HAP-1 (cell line): Measurements from ENCODE around the gene GNE.
"Not testable (repeated sequence)": the region's sequence is repeated elsewhere in the genome, so short reads cannot be mapped to it uniquely, and the experiment has no call there.

ENCODE experiments used
- DNase-seq, 2 experiments: peaks; one replicate each; pipeline ENCODE4 v3.0.0-alpha.2; 2016 to 2020; ENCODE audit warnings: low spot score in 2 of 2
- H3K27me3 ChIP-seq: fragments of 250-450 bp; sonication (Bioruptor Pico); 2 replicates; pipeline ENCODE4 v1.5.1; 2020; ENCODE audit warnings: low read depth, mild to moderate bottlenecking, moderate library complexity
- H3K36me3 ChIP-seq: fragments of 250-450 bp; sonication (Bioruptor Pico); replicated peaks from 2 replicates; pipeline ENCODE4 v1.5.1; 2020; ENCODE audit warnings: mild to moderate bottlenecking
- H3K4me1 ChIP-seq: fragments of 250-450 bp; sonication (Bioruptor Pico); 2 replicates; pipeline ENCODE4 v1.5.1; 2020; ENCODE audit warnings: mild to moderate bottlenecking
- H3K4me3 ChIP-seq: fragments of 250-450 bp; sonication (Bioruptor Pico); 2 replicates; pipeline ENCODE4 v1.5.1; 2020; ENCODE audit warnings: mild to moderate bottlenecking, moderate library complexity
- H3K9me3 ChIP-seq: fragments of 250-450 bp; sonication (Bioruptor Pico); 2 replicates; pipeline ENCODE4 v1.5.1; 2020; ENCODE audit warnings: mild to moderate bottlenecking, moderate library complexity
- in situ Hi-C: fragments of 300-500 bp; cut with MboI; formaldehyde crosslinking; loops from 3 replicates; pipeline ENCODE4 v1.14.3; 2020; ENCODE audit warnings: low sequenced_read_pairs, inconsistent platforms, mixed read lengths

The GNE gene

DNA sequence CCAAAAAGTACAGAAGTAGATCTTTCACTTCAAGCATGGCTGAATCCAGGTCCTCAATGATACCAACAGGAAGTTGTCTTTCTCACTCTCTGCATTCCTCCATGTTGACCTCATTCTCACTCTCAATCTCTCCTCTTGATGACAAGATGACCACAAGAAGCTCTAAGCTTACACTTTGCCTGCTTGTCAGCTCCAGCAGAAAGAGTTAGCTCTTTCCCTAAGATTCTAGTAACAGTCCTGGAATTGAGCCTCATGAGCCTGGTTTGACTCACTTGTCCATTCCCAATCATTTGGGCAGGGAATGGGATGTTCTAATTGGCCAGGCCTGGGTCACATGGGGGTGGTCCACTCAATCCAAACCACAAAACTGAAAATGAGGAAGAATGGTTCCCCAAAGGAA is 70.8 kb downstream of the GNE start:
- H3K4me3 ChIP-seq: no peak overlapping the region
- no peaks in the 10 kb centered on the region for H3K27me3 ChIP-seq
- peaks cover 4% of the 10 kb centered on the region; the same call in 1 of the 2 replicates for H3K36me3 ChIP-seq
- H3K4me1 ChIP-seq: peaks cover 4% of the 10 kb centered on the region; the same call in 1 of the 2 replicates
- no peaks in the 10 kb centered on the region for H3K9me3 ChIP-seq
- no peak for DNase-seq
- in situ Hi-C loops: no loop called here

DNA sequence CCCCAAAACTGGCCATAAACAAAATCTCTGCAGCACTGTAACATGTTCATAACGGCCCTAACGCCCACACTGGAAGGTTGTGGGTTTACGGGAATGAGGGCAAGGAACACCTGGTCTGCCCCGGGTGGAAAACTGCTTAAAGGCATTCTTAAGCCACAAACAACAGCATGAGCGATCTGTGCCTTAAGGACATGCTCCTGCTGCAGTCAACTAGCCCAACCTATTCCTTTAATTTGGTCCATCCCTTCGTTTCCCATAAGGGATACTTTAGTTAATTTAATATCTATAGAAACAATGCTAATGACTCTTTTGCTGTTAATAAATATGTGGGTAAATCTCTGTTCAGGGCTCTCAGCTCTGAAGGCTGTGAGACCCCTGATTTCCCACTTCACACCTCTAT is 78.0 kb downstream of the GNE start:
- in situ Hi-C loops, H3K4me1 ChIP-seq, DNase-seq, H3K27me3 ChIP-seq, H3K4me3 ChIP-seq, H3K9me3 ChIP-seq, H3K36me3 ChIP-seq: not testable (repeated sequence)

DNA sequence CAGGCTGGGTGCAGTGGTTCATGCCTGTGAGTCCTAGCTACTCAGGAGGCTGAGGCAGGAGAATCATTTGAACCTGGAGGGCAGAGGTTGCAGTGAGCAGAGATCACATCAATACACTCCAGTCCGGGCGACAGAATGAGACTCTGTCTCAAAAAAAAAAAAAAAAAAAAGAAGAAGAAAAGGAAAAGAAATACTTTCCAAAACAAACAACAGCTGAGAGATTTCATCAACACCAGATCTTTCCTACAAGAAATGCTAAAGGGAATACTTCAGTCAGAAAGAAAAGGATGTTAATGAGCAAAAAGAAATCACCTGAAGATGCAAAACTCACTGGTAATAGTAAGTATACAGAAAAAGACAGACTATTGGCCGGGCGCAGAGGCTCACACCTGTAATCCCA is 80.7 kb downstream of the GNE start:
- H3K4me1 ChIP-seq: no peaks in the 10 kb centered on the region
- in situ Hi-C loops: no loop called here
- 0 out of 2 replicates have a peak, but pooled peaks cover 6% of the 10 kb centered on the region for H3K9me3 ChIP-seq
- no peaks in the 10 kb centered on the region for H3K36me3 ChIP-seq
- H3K4me3 ChIP-seq: no peak overlapping the region
- no peaks in the 10 kb centered on the region for H3K27me3 ChIP-seq
- DNase-seq: no peak

DNA sequence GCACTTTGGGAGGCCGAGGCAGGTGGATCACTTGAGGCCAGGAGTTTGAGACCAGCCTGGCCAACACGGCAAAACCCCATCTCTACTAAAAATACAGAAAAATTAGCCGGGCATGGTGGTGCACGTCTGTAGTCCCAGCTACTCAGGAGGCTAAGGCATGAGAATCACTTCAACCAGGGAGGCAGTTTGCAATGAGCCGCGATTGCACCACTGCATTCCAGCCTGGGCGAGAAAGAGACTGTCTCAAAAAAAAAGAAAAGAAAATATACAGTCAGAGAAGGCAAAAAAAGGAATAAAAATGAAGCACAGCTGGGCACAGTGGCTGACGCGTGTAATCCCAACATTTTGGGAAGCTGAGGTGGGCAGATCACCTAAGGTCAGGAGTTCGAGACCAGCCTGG is 81.8 kb downstream of the GNE start:
- H3K4me1 ChIP-seq, H3K4me3 ChIP-seq, in situ Hi-C loops: not testable (repeated sequence)

DNA sequence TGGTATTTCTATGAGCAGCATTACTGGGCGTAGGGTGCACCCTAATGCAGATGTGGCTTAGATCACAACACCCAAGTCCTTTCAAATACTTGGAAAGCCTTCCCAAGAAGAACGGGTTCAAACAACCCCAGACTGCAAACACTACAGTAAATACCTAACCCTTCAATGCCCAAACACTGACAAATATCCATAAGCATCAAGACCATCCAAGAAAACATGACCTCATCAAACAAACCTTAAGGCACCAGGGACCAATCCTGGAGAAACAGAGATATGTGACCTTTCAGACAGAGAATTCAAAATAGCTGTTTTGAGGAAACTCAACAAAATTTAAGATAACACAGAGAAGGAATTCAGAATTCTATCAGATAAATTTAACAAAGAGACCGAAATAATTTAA is 83.0 kb downstream of the GNE start:
- H3K9me3 ChIP-seq, H3K27me3 ChIP-seq, DNase-seq, H3K36me3 ChIP-seq, H3K4me1 ChIP-seq, H3K4me3 ChIP-seq, in situ Hi-C loops: not testable (repeated sequence)

More for the DNA sequence above, 81.8 kb downstream of the GNE start:
- not testable (repeated sequence) for H3K27me3 ChIP-seq, H3K9me3 ChIP-seq, H3K36me3 ChIP-seq, DNase-seq

DNA sequence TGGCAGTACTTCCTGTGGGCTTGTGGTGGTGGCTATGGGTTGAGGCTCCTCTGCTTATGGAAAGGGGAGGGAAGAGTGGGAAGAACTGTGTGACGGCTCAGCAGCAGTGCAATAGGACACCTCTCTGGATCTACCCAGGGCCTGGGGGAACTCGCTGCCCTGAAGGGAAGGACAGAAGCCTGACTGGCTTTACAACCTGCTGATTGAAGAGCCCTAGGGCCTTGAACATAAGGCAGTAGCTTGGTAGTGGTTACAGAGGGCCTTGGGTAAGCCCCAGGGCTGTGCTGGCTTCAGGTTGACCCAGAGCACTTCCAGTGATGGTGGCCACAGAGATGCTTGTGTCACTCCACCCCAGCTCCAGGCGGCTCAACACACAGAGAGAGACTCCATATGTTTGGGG is 83.5 kb downstream of the GNE start:
- DNase-seq: no peak
- H3K27me3 ChIP-seq: no peaks in the 10 kb centered on the region
- no peaks in the 10 kb centered on the region for H3K36me3 ChIP-seq
- in situ Hi-C loops: no loop called here
- H3K4me1 ChIP-seq: no peaks in the 10 kb centered on the region
- no peak overlapping the region for H3K4me3 ChIP-seq
- H3K9me3 ChIP-seq: no peaks in the 10 kb centered on the region

DNA sequence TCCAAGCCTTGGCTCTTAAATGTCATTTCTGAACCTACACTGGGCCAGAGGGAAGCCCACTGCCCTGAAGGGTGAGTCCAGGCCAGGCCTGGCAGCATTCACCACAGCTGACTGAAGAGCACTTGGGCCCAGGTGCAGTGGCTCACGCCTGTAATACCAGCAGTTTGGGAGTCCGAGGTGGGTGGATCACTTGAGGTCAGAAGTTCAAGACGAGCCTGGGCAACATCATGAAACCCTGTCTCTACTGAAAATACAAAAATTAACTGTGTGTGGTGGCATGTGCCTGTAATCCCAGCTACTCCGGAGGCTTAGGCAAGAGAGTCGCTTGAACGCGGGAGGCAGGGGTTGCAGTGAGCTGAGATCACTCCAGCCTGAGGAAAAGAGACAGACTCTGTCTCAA is 84.0 kb downstream of the GNE start:
- in situ Hi-C loops: no loop called here
- no peak for DNase-seq
- Histone ChIP-seq H3K4me3 (no peak overlapping the region), H3K9me3 (no peaks in the 10 kb centered on the region), H3K27me3 (no peaks in the 10 kb centered on the region), H3K4me1 (no peaks in the 10 kb centered on the region), H3K36me3 (no peaks in the 10 kb centered on the region)

DNA sequence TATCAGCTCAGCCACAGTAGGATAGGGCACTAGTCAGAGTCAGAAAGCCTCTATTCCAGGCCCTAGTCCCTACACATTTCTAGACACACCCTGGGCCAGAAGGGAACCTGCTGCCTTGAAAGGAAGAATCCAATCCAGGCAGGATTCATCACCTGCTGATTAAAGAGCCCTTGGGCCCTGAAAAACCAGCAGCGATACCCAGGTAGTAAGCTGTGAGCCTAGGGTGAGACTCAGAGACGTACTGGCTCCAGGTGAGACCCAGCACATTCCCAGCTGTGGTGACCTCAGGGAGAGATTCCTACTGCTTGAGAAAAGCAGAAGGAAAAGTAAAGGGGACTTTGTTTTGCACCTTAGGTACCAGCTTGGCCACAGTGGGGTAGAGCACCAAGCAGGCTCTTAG is 84.4 kb downstream of the GNE start:
- Histone ChIP-seq H3K9me3 (no peaks in the 10 kb centered on the region), H3K36me3 (no peaks in the 10 kb centered on the region), H3K27me3 (no peaks in the 10 kb centered on the region), H3K4me1 (no peaks in the 10 kb centered on the region), H3K4me3 (no peak overlapping the region)
- in situ Hi-C loops: no loop called here
- no peak for DNase-seq

DNA sequence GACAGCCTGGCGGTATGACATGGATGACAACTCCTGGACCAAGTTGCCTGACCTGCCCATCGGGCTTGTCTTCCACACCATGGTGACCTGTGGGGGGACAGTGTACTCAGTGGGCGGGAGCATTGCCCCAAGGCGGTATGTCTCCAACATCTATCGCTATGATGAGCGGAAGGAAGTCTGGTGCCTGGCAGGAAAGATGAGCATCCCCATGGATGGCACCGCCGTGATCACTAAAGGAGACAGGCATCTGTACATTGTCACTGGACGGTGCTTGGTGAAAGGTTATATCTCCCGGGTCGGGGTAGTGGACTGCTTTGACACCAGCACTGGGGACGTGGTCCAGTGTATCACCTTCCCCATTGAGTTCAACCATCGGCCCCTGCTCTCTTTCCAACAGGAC is 87.7 kb downstream of the GNE start:
- Histone ChIP-seq H3K9me3 (no peaks in the 10 kb centered on the region), H3K27me3 (no peaks in the 10 kb centered on the region), H3K4me3 (no peak overlapping the region), H3K36me3 (no peaks in the 10 kb centered on the region), H3K4me1 (no peaks in the 10 kb centered on the region)
- DNase-seq: no peak
- in situ Hi-C loops: no loop called here

DNA sequence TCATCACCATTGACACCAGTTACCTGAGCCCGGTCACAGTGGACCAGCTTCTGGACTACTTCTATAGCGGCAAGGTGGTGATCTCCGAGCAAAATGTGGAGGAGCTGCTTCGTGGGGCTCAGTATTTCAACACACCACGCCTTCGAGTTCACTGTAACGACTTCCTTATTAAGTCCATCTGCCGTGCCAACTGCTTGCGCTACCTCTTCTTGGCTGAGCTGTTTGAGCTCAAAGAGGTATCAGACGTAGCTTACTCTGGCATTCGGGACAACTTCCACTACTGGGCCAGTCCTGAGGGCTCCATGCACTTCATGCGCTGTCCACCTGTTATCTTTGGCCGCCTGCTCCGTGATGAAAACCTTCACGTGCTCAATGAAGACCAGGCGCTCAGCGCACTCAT is 88.5 kb downstream of the GNE start:
- in situ Hi-C loops: loop anchor here (5.0 kb wide), 1 partner anchor 67 kb away; no protein-coding TSS in a partner anchor
- Histone ChIP-seq H3K4me1 (no peaks in the 10 kb centered on the region), H3K9me3 (no peaks in the 10 kb centered on the region), H3K27me3 (no peaks in the 10 kb centered on the region), H3K36me3 (no peaks in the 10 kb centered on the region), H3K4me3 (no peak overlapping the region)
- no peak for DNase-seq

DNA sequence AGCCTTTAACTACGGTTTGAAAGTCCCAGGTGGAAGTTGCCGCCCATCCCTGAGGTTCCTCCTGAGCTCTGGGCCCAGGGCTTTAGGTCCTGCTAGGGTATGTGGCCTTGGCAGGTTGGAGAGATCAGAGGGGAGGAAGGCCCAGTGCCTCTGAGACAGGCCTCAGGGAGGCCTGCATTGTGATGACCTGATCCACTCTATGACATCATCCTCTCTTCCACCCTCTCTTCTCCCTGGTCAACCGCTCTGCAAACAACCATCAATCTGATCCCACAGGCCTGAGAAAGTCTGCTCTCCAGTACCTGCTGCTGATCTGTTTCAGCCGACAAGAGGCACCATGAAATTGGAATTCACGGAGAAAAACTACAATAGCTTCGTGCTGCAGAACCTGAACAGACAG is 89.1 kb downstream of the GNE start, which contains the start of gene CCIN:
TSS of gene CCIN (plus strand) at position 223 of the 400 bp plus-strand sequence. CDS start at position 338, 115 bp downstream.
- H3K9me3 ChIP-seq: no peaks in the 10 kb centered on the region
- in situ Hi-C loops: loop anchor here (5.0 kb wide), 1 partner anchor 67 kb away; no protein-coding TSS in a partner anchor
- no peaks in the 10 kb centered on the region for H3K4me1 ChIP-seq
- no peaks in the 10 kb centered on the region for H3K36me3 ChIP-seq
- H3K4me3 ChIP-seq: no peak within 1 kb of the TSS
- DNase-seq: no peak
- H3K27me3 ChIP-seq: no peaks in the 10 kb centered on the region

DNA sequence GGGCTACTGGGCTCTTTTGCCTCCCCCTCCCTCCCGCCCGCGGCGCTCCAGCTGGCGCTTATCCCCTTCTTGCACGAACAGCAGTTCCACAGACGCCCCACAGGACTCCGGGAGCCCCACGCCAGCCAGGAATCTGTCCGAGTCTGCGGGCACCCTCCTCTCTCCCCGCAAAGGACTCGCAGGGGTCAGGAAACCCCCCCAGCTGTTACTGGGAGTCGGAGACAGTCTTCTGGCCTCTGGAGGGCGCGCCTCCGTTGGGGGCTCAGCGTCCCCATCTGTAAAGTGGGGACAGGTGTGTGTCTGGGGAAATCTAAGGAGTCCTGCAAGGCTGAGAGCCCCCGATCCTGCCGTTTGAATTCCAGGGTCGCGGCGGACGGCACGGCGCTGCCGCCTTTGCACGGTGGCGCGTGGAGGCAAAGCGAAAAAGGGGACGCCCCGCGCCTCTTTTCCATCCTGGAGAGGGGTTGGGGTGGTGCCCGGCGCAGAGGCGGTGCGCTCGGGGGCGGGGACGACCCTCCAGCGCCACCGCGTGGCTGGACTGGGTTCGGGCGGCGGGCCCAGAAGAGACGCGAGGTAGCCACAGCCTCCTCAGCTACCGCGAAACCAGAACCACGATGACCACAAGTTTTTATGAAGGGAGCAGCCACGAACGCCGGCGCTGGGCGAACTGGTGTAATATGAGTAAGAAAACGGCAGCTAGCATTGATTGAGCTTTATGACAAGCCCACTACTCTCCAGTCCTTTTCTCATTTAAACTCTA is 91.9 kb downstream of the GNE start:
- Histone ChIP-seq H3K36me3 (no peaks in the 10 kb centered on the region), H3K9me3 (no peaks in the 10 kb centered on the region), H3K4me1 (no peaks in the 10 kb centered on the region), H3K4me3 (peak overlapping the region; percentile 34), H3K27me3 (no peaks in the 10 kb centered on the region)
- DNase-seq: peak; percentile 80 to 89
- in situ Hi-C loops: loop anchor here (5.0 kb wide), 1 partner anchor 64 kb away; no protein-coding TSS in a partner anchor

DNA sequence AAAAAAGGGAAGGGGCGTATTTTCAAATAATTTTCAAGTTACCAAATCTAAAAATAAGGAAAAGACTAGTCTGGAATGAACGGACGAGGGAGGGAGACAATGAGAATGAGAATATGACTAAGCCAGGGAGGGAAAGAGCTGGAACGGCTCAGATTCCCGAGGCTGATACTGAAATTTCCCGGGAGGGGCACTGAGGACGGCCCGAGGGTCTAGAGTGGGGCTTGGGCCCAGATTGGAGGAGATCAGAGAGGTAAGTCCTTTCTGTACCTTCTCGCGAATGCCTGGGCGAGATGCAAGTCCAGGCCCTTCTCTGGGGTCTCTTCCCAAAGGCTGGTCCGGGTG is 92.5 kb downstream of the GNE start:
- in situ Hi-C loops: loop anchor here (5.0 kb wide), 1 partner anchor 63 kb away; no protein-coding TSS in a partner anchor
- Histone ChIP-seq H3K36me3 (no peaks in the 10 kb centered on the region), H3K27me3 (no peaks in the 10 kb centered on the region), H3K4me1 (no peaks in the 10 kb centered on the region), H3K9me3 (no peaks in the 10 kb centered on the region), H3K4me3 (no peak overlapping the region)
- no peak for DNase-seq

DNA sequence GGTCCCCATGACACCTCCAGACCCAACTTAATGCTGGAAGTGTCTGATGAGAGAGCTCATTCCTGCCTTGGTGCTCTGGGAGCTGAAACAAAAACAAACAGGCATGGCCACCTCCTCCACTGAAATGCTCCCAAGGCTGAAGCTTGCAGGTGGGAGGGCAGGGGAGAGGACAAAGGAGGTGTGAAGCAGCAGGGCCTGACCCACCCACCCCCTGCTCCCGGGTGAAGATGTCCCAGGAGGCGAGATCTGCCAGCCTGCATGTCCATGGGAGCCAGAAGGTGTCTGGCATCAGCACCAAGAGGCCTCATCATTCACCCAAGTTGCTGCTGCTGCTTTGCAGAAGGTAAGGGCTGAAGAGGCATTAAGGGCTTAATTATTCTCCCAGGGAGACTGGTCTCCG is 93.3 kb downstream of the GNE start:
- Histone ChIP-seq H3K4me3 (no peak overlapping the region), H3K9me3 (no peaks in the 10 kb centered on the region), H3K36me3 (no peaks in the 10 kb centered on the region), H3K27me3 (no peaks in the 10 kb centered on the region), H3K4me1 (no peaks in the 10 kb centered on the region)
- in situ Hi-C loops: loop anchor here (5.0 kb wide), 1 partner anchor 63 kb away; no protein-coding TSS in a partner anchor
- peak in 1 of 2 experiments; percentile 12 for DNase-seq
